Spleen (tissue), 11 donors: ENCODE results near the gene COL2A1. TPM values are rescaled to one million over a fixed set of nuclear protein-coding genes. Genes with fewer than 3 reads are reported as not detected.
A peak's percentile ranks its signal among the peaks of the same experiment; 100 is the strongest.

ENCODE experiments used
- DNase-seq: peaks from one replicate; pipeline ENCODE4 v3.0.0-alpha.2; 2020
- H3K27ac ChIP-seq, 8 donors: fragments of 200-600 bp; sonication (generic) in 7 of 8; 1 replicate in 4 of 8; 2 replicates in 4 of 8; pipeline versions ENCODE4 v1.5.0 to v1.8.0; 2016 to 2021; ENCODE audit warnings: inconsistent platforms in 4 of 8, mild to moderate bottlenecking in 4 of 8, moderate library complexity in 1 of 8
- H3K27me3 ChIP-seq, 7 donors: fragments of 200-600 bp; sonication (generic) in 6 of 7; replicated peaks in 1 of 7; 1 replicate in 4 of 7; 2 replicates in 3 of 7; pipeline versions ENCODE4 v1.5.0 to v1.8.0; 2016 to 2021; ENCODE audit warnings: inconsistent platforms in 3 of 7, mild to moderate bottlenecking in 1 of 7
- H3K36me3 ChIP-seq, 6 donors: fragments of 200-600 bp; sonication (generic) in 5 of 6; 1 replicate in 4 of 6; 2 replicates in 2 of 6; pipeline versions ENCODE4 v1.5.0 to v1.8.0; 2016 to 2021; ENCODE audit warnings: inconsistent platforms in 2 of 6
- H3K4me1 ChIP-seq, 6 donors: fragments of 200-600 bp; sonication (generic) in 5 of 6; 1 replicate in 3 of 6; 2 replicates in 3 of 6; pipeline versions ENCODE4 v1.5.0 to v1.8.0; 2016 to 2021; ENCODE audit warnings: inconsistent platforms in 3 of 6
- H3K4me3 ChIP-seq, 8 donors: fragments of 200-600 bp; sonication (generic) in 7 of 8; 1 replicate in 4 of 8; 2 replicates in 4 of 8; pipeline versions ENCODE4 v1.5.0 to v1.8.0; 2016 to 2021; ENCODE audit warnings: inconsistent platforms in 4 of 8, mild to moderate bottlenecking in 4 of 8, moderate library complexity in 2 of 8
- H3K9me3 ChIP-seq, 8 donors: fragments of 200-600 bp; sonication (generic) in 7 of 8; 1 replicate in 4 of 8; 2 replicates in 4 of 8; pipeline versions ENCODE4 v1.5.0 to v1.8.0; 2016 to 2021; ENCODE audit warnings: inconsistent platforms in 4 of 8
- POLR2A ChIP-seq, 3 donors: fragments of 450-650 bp; IDR thresholded peaks; one replicate each; pipeline ENCODE4 v1.5.1; 2017; ENCODE audit warnings: antibody characterized with exemption in 3 of 3, mild to moderate bottlenecking in 1 of 3
- POLR2AphosphoS5 ChIP-seq, 3 donors: sonication (generic); formaldehyde crosslinking; IDR thresholded peaks; one replicate each; pipeline ENCODE4 v1.5.1; 2017; ENCODE audit warnings: antibody characterized with exemption in 3 of 3
- WGBS, 5 donors: extraction: QIAGEN DNeasy Blood & Tissue Kit in 3 of 5; methylation state at CpG; one replicate each; pipeline versions ENCODE4 v1.1.5 to v1.1.7; 2013 to 2018; 5-methylcytosine and 5-hydroxymethylcytosine counted together
- intact Hi-C: fragments of 100-400 bp; cut with DNase I; formaldehyde crosslinking; loops from one replicate; pipeline ENCODE4 v1.15.0; 2023; ENCODE audit warnings: low total_unique reads
- polyA plus RNA-seq, 3 donors: library from polyadenylated mRNA; stranded (reverse); fragments of 200-250 nt; gene quantifications; one replicate each; pipeline ENCODE4 v1.2.1, GENCODE V29; 2013
- total RNA-seq, 7 donors: library from RNA; depleted of rRNA in 3 of 7; stranded (reverse); fragments of >200 nt in 3 of 7; fragmentation: NEBNext Ultra II Directional in 4 of 7; extraction: Animal tissue kit (Norgen Biotek cat#: 25700) in 4 of 7; gene quantifications; one replicate each; pipeline versions ENCODE4 v1.1.0 to v1.2.1, GENCODE V29; 2016 to 2021
- TF ChIP-seq, protein P1 (sequence below), 11 experiments: fragments of 200-600 bp in 7 of 11; fragments of 450-650 bp in 4 of 11; sonication (generic) in 4 of 11; IDR thresholded peaks in 8 of 11; conservative IDR thresholded peaks in 3 of 11; 1 replicate in 7 of 11; 2 replicates in 4 of 11; pipeline versions ENCODE4 v1.4.0 to v1.8.0; 2016 to 2021; ENCODE audit warnings: antibody characterized with exemption in 11 of 11, inconsistent platforms in 4 of 11, mild to moderate bottlenecking in 1 of 11
- donor health status: healthy with polysubstance abuse.
- donor health status: DM: no; HTN: no; CAD: no; lungs with moderate emphysema.
- donor health status: DM: no; HTN: no; CAD: no.
- donor health status: Bipolar disorder and iron deficiency.
- donor health status: healthy.
- donor health status: DM: no; HTN: no; CAD: no.
- donor health status: DM: yes; HTN: yes; CAD: no.

COL2A1 gene
- total and polyA plus RNA-seq, 10 donors, result 0.37 to 0.49 (median 0.47) TPM; not detected in 7

GRCh38 chr12:48038085-48038484, 33.8 kb upstream of the COL2A1 start:
- no peak for DNase-seq
- Histone ChIP-seq H3K27me3 (no peaks in the 10 kb centered on the region), H3K27ac (peak overlapping the region in 1 of 8 donors; percentile 34), H3K36me3 (peaks cover 0 to 14% (median 3%) of the 10 kb centered on the region in 6 donors), H3K9me3 (no peaks in the 10 kb centered on the region), H3K4me3 (no peak overlapping the region), H3K4me1 (peaks cover 0 to 14% (median 7%) of the 10 kb centered on the region in 6 donors)
- intact Hi-C loops, result no loop called here
- TF ChIP-seq POLR2AphosphoS5 (IDR thresholded peaks at IDR 0.05), result no peak
- TF ChIP-seq, protein P1, sequence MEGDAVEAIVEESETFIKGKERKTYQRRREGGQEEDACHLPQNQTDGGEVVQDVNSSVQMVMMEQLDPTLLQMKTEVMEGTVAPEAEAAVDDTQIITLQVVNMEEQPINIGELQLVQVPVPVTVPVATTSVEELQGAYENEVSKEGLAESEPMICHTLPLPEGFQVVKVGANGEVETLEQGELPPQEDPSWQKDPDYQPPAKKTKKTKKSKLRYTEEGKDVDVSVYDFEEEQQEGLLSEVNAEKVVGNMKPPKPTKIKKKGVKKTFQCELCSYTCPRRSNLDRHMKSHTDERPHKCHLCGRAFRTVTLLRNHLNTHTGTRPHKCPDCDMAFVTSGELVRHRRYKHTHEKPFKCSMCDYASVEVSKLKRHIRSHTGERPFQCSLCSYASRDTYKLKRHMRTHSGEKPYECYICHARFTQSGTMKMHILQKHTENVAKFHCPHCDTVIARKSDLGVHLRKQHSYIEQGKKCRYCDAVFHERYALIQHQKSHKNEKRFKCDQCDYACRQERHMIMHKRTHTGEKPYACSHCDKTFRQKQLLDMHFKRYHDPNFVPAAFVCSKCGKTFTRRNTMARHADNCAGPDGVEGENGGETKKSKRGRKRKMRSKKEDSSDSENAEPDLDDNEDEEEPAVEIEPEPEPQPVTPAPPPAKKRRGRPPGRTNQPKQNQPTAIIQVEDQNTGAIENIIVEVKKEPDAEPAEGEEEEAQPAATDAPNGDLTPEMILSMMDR (IDR thresholded peaks at IDR 0.05 in 8 of 11, conservative IDR thresholded peaks at IDR 0.05 in 3 of 11), result no peak
- no peak for TF ChIP-seq POLR2A (IDR thresholded peaks at IDR 0.05)
- WGBS, 5 donors, result 21 to 28% (median 27%) methylated on average over 5 of the region's 5 CpGs

- H3K36me3 ChIP-seq, result peaks cover 0 to 7% (median 0%) of the 10 kb centered on the region in 6 donors
- H3K4me1 ChIP-seq, result peaks cover 0 to 14% (median 7%) of the 10 kb centered on the region in 6 donors
- no peaks in the 10 kb centered on the region for H3K9me3 ChIP-seq
- no peak for DNase-seq
- peak overlapping the region in 1 of 8 donors; percentile 34 for H3K27ac ChIP-seq
- intact Hi-C loops, result no loop called here
- H3K27me3 ChIP-seq, result no peaks in the 10 kb centered on the region
- 60 to 71% (median 65%) methylated on average over 9 of the region's 9 CpGs for WGBS, 5 donors
- TF ChIP-seq POLR2AphosphoS5 (IDR thresholded peaks at IDR 0.05), result no peak
- TF ChIP-seq, protein P1 (IDR thresholded peaks at IDR 0.05 in 8 of 11, conservative IDR thresholded peaks at IDR 0.05 in 3 of 11), result no peak
- no peak for TF ChIP-seq POLR2A (IDR thresholded peaks at IDR 0.05)
- H3K4me3 ChIP-seq, result no peak overlapping the region
Measured at GRCh38 chr12:48037267-48037915, 33.1 kb upstream of the COL2A1 start.

GRCh38 chr12:48036818-48037217, 32.5 kb upstream of the COL2A1 start:
- 84 to 95% (median 92%) methylated on average over 4 of the region's 4 CpGs for WGBS, 5 donors
- H3K4me3 ChIP-seq, result no peak overlapping the region
- H3K9me3 ChIP-seq, result no peaks in the 10 kb centered on the region
- DNase-seq, result no peak
- TF ChIP-seq, protein P1 (IDR thresholded peaks at IDR 0.05 in 8 of 11, conservative IDR thresholded peaks at IDR 0.05 in 3 of 11), result no peak
- no peak for TF ChIP-seq POLR2AphosphoS5 (IDR thresholded peaks at IDR 0.05)
- no peak for TF ChIP-seq POLR2A (IDR thresholded peaks at IDR 0.05)
- H3K27me3 ChIP-seq, result no peaks in the 10 kb centered on the region
- H3K36me3 ChIP-seq, result peaks cover 0 to 2% (median 0%) of the 10 kb centered on the region in 6 donors
- intact Hi-C loops, result no loop called here
- no peak overlapping the region for H3K27ac ChIP-seq
- peaks cover 0 to 14% (median 7%) of the 10 kb centered on the region in 6 donors for H3K4me1 ChIP-seq
